ENCODE results near the gene DNAI4. TPM values are rescaled to one million over a fixed set of nuclear protein-coding genes. Genes with fewer than 3 reads are reported as not detected.

DNAI4 gene
- total RNA-seq, 4 donors from 2014 or later: 1.8 to 12.4 (median 3.3) TPM

DNA sequence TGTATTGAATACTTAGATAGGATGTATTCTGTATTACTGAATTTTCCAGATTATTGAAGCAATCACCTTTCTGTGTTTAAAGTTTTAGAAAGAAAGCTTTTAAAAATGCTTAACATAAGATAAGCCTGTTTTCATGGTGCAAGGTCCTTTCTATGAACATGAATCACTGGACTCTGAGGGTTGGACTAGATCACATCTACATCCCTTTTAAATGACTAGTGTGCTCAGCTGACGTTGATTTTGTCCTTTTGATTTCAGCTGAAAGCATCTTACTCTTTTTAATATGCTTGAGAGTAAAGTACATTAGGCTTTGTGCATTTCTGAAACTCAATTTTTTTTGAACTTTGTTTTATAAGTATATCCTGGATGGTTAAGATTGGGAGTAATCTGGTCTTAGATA, 16.3 kb upstream of the DNAI4 start:
- no peak for DNase-seq
- Histone ChIP-seq H3K27ac (no peak overlapping the region), H3K4me1 (peaks cover 0 to 18% (median 6%) of the 10 kb centered on the region in 4 donors), H3K4me3 (no peak overlapping the region), H3K27me3 (no peaks in the 10 kb centered on the region), H3K9me3 (no peaks in the 10 kb centered on the region), H3K36me3 (peaks cover 0 to 8% (median 0%) of the 10 kb centered on the region in 3 donors)
- TF ChIP-seq POLR2A (IDR thresholded peaks at IDR 0.05) (no peak), CTCF (IDR thresholded peaks at IDR 0.05) (no peak)

GRCh38 chr1:66938613-66939012, 14.0 kb upstream of the DNAI4 start:
- H3K27me3 ChIP-seq: no peaks in the 10 kb centered on the region
- TF ChIP-seq POLR2A (IDR thresholded peaks at IDR 0.05): no peak
- TF ChIP-seq CTCF (IDR thresholded peaks at IDR 0.05): no peak
- peaks cover 0 to 28% (median 6%) of the 10 kb centered on the region in 4 donors for H3K4me1 ChIP-seq
- no peak overlapping the region for H3K27ac ChIP-seq
- DNase-seq: no peak
- H3K36me3 ChIP-seq: no peaks in the 10 kb centered on the region
- no peaks in the 10 kb centered on the region for H3K9me3 ChIP-seq
- H3K4me3 ChIP-seq: no peak overlapping the region

DNA sequence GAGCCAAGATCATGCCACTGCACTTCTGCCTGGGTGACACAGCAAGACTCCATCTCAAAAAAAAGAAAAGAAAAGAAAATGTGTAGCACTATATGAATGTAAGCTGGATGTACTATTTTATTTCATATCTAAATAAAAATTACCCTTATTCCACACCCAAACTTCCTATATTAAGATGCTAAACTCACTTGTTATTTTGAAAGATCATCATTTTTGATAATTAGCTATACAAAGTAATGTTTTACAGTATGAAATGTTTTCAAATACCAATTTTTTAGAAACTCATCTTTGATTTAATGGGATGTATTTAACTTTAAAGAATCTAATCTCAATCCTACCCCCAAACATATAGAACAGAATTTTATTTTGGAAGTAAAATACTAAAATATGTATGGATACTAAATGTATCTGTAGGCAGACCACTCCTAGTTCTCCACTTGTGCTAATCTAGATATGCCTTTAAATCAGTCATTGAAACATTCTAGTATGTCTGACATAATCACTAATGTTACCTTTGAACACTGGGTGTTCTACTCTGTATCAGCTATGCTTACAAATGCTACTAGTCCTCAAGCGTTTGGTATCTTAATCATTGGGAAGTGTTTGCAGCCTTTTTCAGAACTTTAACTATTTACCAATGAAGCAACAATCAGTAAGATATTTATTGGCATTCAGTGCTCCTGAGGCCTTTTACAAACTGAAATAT, 13.0 kb upstream of the DNAI4 start:
- H3K36me3 ChIP-seq: no peaks in the 10 kb centered on the region
- H3K4me3 ChIP-seq: no peak overlapping the region
- no peak overlapping the region for H3K27ac ChIP-seq
- H3K27me3 ChIP-seq: no peaks in the 10 kb centered on the region
- no peak for DNase-seq
- H3K9me3 ChIP-seq: no peaks in the 10 kb centered on the region
- peaks cover 0 to 38% (median 6%) of the 10 kb centered on the region in 4 donors for H3K4me1 ChIP-seq
- no peak for TF ChIP-seq CTCF (IDR thresholded peaks at IDR 0.05)
- no peak for TF ChIP-seq POLR2A (IDR thresholded peaks at IDR 0.05)

GRCh38 chr1:66933887-66934700, 9.4 kb upstream of the DNAI4 start:
- DNase-seq: no peak
- Histone ChIP-seq H3K4me1 (peaks cover 0 to 32% (median 7%) of the 10 kb centered on the region in 4 donors), H3K27me3 (no peaks in the 10 kb centered on the region), H3K27ac (peak overlapping the region in 2 of 4 donors; percentile 36 to 56), H3K9me3 (no peaks in the 10 kb centered on the region), H3K4me3 (peak overlapping the region in 2 of 4 donors; percentile 6 to 80), H3K36me3 (no peaks in the 10 kb centered on the region)
- no peak for TF ChIP-seq POLR2A (IDR thresholded peaks at IDR 0.05)
- TF ChIP-seq CTCF (IDR thresholded peaks at IDR 0.05): no peak

DNA sequence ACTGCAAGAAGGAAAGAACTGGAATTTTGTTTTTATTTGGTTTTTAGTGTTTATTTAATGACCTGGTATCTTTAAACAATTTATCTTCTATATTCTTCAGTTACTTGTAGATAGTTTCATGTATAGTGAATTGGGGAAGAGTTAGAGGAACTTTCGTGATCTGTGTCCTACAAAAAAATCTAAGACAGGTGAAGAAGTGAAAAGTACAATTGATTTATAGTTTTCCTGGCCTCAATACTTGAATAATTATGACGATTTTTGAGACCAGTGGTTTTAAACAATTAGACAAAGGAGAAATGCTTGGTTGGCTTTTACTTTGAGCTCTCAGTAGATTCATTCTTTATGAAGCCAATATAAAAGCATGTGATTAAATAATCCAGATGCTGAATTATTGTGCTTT, 7.6 kb upstream of the DNAI4 start:
- peaks cover 0 to 32% (median 3%) of the 10 kb centered on the region in 4 donors for H3K4me1 ChIP-seq
- peak overlapping the region in 2 of 4 donors; percentile 12 to 80 for H3K4me3 ChIP-seq
- no peak for TF ChIP-seq CTCF (IDR thresholded peaks at IDR 0.05)
- TF ChIP-seq POLR2A (IDR thresholded peaks at IDR 0.05): no peak
- no peaks in the 10 kb centered on the region for H3K9me3 ChIP-seq
- H3K27ac ChIP-seq: peak overlapping the region in 1 of 4 donors; percentile 95
- no peaks in the 10 kb centered on the region for H3K36me3 ChIP-seq
- DNase-seq: no peak
- H3K27me3 ChIP-seq: no peaks in the 10 kb centered on the region

Data from Peyer's patch (tissue), 4 donors.